ENCODE data around the gene DNLZ. TPM values are rescaled to one million over a fixed set of nuclear protein-coding genes. Genes with fewer than 3 reads are reported as not detected.

DNLZ gene
- total RNA-seq, 1 experiment from 2014 or later: 26.5 TPM

- ChIA-PET CTCF (no interaction called here), POLR2A (no interaction called here)
- no peak overlapping the region for H3K4me3 ChIP-seq (ENCODE audit: low read depth in 2 of 2, low read length in 2 of 2)
- no peaks in the 10 kb centered on the region for H3K9me3 ChIP-seq (ENCODE audit: control insufficient read depth, insufficient read depth, low read depth, low read length)
- intact Hi-C loops (cut with micrococcal nuclease; ENCODE audit: unreplicated experiment): no loop called here
- in situ Hi-C loops (cut with HindIII; ENCODE audit: low pct_unique_long_range_greater_than_20kb, low sequenced_read_pairs): no loop called here
- no peaks in the 10 kb centered on the region for H3K27me3 ChIP-seq (ENCODE audit: control insufficient read depth, insufficient read depth, low read length)
- no peaks in the 10 kb centered on the region for H3K36me3 ChIP-seq (ENCODE audit: control insufficient read depth, insufficient read depth, low read length)
- no peak overlapping the region for H3K27ac ChIP-seq (ENCODE audit: low read length)
- no peaks in the 10 kb centered on the region for H3K4me1 ChIP-seq (ENCODE audit: control insufficient read depth, insufficient read depth, low read length)
- ATAC-seq: no peak
- BruUV-seq (replicated peaks): no TSS peak
- TF ChIP-seq POLR2AphosphoS5 (IDR thresholded peaks at IDR 0.05; ENCODE audit: low read depth, low read length): no peak
- no peak for DNase-seq (ENCODE audit: low read depth, low spot score)
These were observed 17.8 kb upstream of the DNLZ start for GRCh38 chr9:136381311-136381710.

GRCh38 chr9:136380381-136380780 lies 16.8 kb upstream of the DNLZ start:
- TF ChIP-seq CTCF (IDR thresholded peaks at IDR 0.05) (no peak), REST (IDR thresholded peaks at IDR 0.05; ENCODE audit: insufficient read depth in 1 of 2, low read depth in 2 of 2, low read length in 1 of 2) (no peak), SIN3A (IDR thresholded peaks at IDR 0.05; ENCODE audit: borderline replicate concordance, insufficient read depth, low read depth, low read length) (no peak), POLR2AphosphoS5 (IDR thresholded peaks at IDR 0.05; ENCODE audit: low read depth, low read length) (no peak), TCF7L2 (IDR thresholded peaks at IDR 0.05; ENCODE audit: low read depth, low read length) (no peak)
- no peak for DNase-seq (ENCODE audit: low read depth, low spot score)
- Histone ChIP-seq H3K36me3 (ENCODE audit: control insufficient read depth, insufficient read depth, low read length) (no peaks in the 10 kb centered on the region), H3K27me3 (ENCODE audit: control insufficient read depth, insufficient read depth, low read length) (no peaks in the 10 kb centered on the region), H3K27ac (ENCODE audit: low read length) (no peak overlapping the region), H3K4me1 (ENCODE audit: control insufficient read depth, insufficient read depth, low read length) (no peaks in the 10 kb centered on the region), H3K4me3 (ENCODE audit: low read depth in 2 of 2, low read length in 2 of 2) (no peak overlapping the region), H3K9me3 (ENCODE audit: control insufficient read depth, insufficient read depth, low read depth, low read length) (no peaks in the 10 kb centered on the region)
- ATAC-seq: no peak
- POLR2A ChIA-PET: no interaction called here
- CTCF ChIA-PET: no interaction called here
- intact Hi-C loops (cut with micrococcal nuclease; ENCODE audit: unreplicated experiment) (no loop called here), in situ Hi-C loops (cut with HindIII; ENCODE audit: low pct_unique_long_range_greater_than_20kb, low sequenced_read_pairs) (no loop called here)
- no TSS peak for BruUV-seq (replicated peaks)

GRCh38 chr9:136379891-136380290 lies 16.3 kb upstream of the DNLZ start:
- POLR2A ChIA-PET: no interaction called here
- in situ Hi-C loops (cut with HindIII; ENCODE audit: low pct_unique_long_range_greater_than_20kb, low sequenced_read_pairs): no loop called here

More at GRCh38 chr9:136379891-136380290, 16.3 kb upstream of the DNLZ start:
- intact Hi-C loops (cut with micrococcal nuclease; ENCODE audit: unreplicated experiment): no loop called here
- Histone ChIP-seq H3K27me3 (ENCODE audit: control insufficient read depth, insufficient read depth, low read length) (no peaks in the 10 kb centered on the region), H3K4me3 (ENCODE audit: low read depth in 2 of 2, low read length in 2 of 2) (no peak overlapping the region), H3K27ac (ENCODE audit: low read length) (no peak overlapping the region), H3K9me3 (ENCODE audit: control insufficient read depth, insufficient read depth, low read depth, low read length) (no peaks in the 10 kb centered on the region), H3K36me3 (ENCODE audit: control insufficient read depth, insufficient read depth, low read length) (no peaks in the 10 kb centered on the region), H3K4me1 (ENCODE audit: control insufficient read depth, insufficient read depth, low read length) (no peaks in the 10 kb centered on the region)
- BruUV-seq (replicated peaks): no TSS peak
- TF ChIP-seq CTCF (IDR thresholded peaks at IDR 0.05): no peak
- no peak for TF ChIP-seq SIN3A (IDR thresholded peaks at IDR 0.05; ENCODE audit: borderline replicate concordance, insufficient read depth, low read depth, low read length)
- no peak for TF ChIP-seq POLR2AphosphoS5 (IDR thresholded peaks at IDR 0.05; ENCODE audit: low read depth, low read length)
- TF ChIP-seq TCF7L2 (IDR thresholded peaks at IDR 0.05; ENCODE audit: low read depth, low read length): no peak
- no peak for TF ChIP-seq REST (IDR thresholded peaks at IDR 0.05; ENCODE audit: insufficient read depth in 1 of 2, low read depth in 2 of 2, low read length in 1 of 2)
- DNase-seq (ENCODE audit: low read depth, low spot score): no peak
- CTCF ChIA-PET: no interaction called here
- ATAC-seq: no peak
